Lower leg skin (tissue), 3 donors: ENCODE data around the gene ZFP36L1.

Experiments used
- POLR2A ChIP-seq, 2 donors: fragments of 450-650 bp; IDR thresholded peaks; one replicate each; pipeline ENCODE4 v1.6.1; 2016 to 2017; ENCODE audit warnings: antibody characterized with exemption in 2 of 2, mild to moderate bottlenecking in 1 of 2, moderate library complexity in 1 of 2
- TF ChIP-seq, protein P1 (sequence below), 3 donors: fragments of 450-650 bp; IDR thresholded peaks; one replicate each; pipeline ENCODE4 v1.5.1; 2016; ENCODE audit warnings: antibody characterized with exemption in 3 of 3, mild to moderate bottlenecking in 3 of 3, moderate library complexity in 2 of 3

DNA sequence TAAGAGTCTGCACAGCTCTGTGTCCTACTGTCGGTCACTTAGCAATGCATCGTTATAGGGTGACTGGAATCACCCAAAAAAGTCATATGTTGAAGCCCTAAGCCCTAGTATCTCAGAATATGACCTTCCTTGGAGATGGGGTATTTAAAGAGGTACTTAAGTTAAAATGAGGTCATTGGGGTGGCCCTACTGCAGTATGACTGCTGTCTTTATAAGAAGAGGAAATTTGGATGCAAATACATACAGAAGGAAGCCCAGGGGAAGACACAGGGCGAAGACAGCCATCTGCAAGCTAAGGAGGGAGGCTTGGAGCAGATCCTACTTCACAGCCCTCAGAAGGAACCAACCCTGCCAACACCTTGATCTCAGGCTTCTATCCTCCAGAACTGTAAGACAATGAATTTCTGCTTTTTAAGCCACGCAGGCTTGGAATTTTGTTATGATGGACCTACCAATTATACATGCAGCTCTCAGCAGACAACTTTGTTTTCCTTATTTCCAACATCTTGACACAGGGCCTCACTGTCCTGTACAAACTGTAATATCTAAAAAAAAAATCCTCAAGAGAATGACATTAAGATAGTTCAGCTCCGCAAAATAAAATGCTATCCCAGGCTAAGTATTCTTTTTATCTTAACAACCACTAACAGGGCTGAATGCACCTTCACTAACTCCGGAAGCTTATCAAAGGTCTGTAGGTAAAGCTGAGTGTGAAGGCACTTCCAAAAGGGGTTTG lies 40.4 kb downstream of the ZFP36L1 start:
- TF ChIP-seq, protein P1, sequence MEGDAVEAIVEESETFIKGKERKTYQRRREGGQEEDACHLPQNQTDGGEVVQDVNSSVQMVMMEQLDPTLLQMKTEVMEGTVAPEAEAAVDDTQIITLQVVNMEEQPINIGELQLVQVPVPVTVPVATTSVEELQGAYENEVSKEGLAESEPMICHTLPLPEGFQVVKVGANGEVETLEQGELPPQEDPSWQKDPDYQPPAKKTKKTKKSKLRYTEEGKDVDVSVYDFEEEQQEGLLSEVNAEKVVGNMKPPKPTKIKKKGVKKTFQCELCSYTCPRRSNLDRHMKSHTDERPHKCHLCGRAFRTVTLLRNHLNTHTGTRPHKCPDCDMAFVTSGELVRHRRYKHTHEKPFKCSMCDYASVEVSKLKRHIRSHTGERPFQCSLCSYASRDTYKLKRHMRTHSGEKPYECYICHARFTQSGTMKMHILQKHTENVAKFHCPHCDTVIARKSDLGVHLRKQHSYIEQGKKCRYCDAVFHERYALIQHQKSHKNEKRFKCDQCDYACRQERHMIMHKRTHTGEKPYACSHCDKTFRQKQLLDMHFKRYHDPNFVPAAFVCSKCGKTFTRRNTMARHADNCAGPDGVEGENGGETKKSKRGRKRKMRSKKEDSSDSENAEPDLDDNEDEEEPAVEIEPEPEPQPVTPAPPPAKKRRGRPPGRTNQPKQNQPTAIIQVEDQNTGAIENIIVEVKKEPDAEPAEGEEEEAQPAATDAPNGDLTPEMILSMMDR (IDR thresholded peaks at IDR 0.05), result no peak
- no peak for TF ChIP-seq POLR2A (IDR thresholded peaks at IDR 0.05)
